ENCODE results near the gene LAMTOR2.
A peak's percentile ranks its signal among the peaks of the same experiment; 100 is the strongest.
"Not testable (repeated sequence)": the region's sequence is repeated elsewhere in the genome, so short reads cannot be mapped to it uniquely, and the experiment has no call there.

LAMTOR2 gene

GRCh38 chr1:156054500-156055280 is at the start of gene LAMTOR2:
LAMTOR2 (plus strand) TSS chr1:156054782; CDS start chr1:156054890, 108 bp downstream.
- DNase-seq: peak; percentile 93

- DNase-seq: no peak
Observed at GRCh38 chr1:156004843-156005584, 49.6 kb upstream of the LAMTOR2 start.

- no peak for DNase-seq
Observed at GRCh38 chr1:156006666-156007376, 47.8 kb upstream of the LAMTOR2 start.

- DNase-seq: no peak
Observed at GRCh38 chr1:156009404-156009803, 45.2 kb upstream of the LAMTOR2 start.

- DNase-seq: no peak
Observed at GRCh38 chr1:156012051-156012817, 42.3 kb upstream of the LAMTOR2 start.

GRCh38 chr1:156014829-156015228 is 39.8 kb upstream of the LAMTOR2 start:
- DNase-seq: no peak

GRCh38 chr1:156019946-156020292 is 34.7 kb upstream of the LAMTOR2 start:
- DNase-seq: no peak

GRCh38 chr1:156020293-156021092 is 34.1 kb upstream of the LAMTOR2 start, which contains the start of gene SSR2:
SSR2 (minus strand) TSS chr1:156020951; CDS start chr1:156020167, 784 bp downstream.
- peak; percentile 61 for DNase-seq

GRCh38 chr1:156021093-156021428 is 33.5 kb upstream of the LAMTOR2 start:
- DNase-seq: no peak

GRCh38 chr1:156021954-156022353 is 32.6 kb upstream of the LAMTOR2 start:
- no peak for DNase-seq

GRCh38 chr1:156024801-156025200 is 29.8 kb upstream of the LAMTOR2 start:
- DNase-seq: no peak

GRCh38 chr1:156025876-156026275 is 28.7 kb upstream of the LAMTOR2 start:
- DNase-seq: no peak

- DNase-seq: no peak
Observed at GRCh38 chr1:156026588-156026987, 28.0 kb upstream of the LAMTOR2 start.

- no peak for DNase-seq
Observed at GRCh38 chr1:156033011-156033410, 21.6 kb upstream of the LAMTOR2 start.

- DNase-seq: not testable (repeated sequence)
Observed at GRCh38 chr1:156034991-156035390, 19.6 kb upstream of the LAMTOR2 start.

GRCh38 chr1:156042828-156043227 is 11.8 kb upstream of the LAMTOR2 start:
- no peak for DNase-seq

GRCh38 chr1:156045076-156045475 is 9.5 kb upstream of the LAMTOR2 start:
- DNase-seq: no peak

- DNase-seq: no peak
Observed at GRCh38 chr1:156048663-156049258, 5.8 kb upstream of the LAMTOR2 start.

GRCh38 chr1:156050376-156050775 is 4.2 kb upstream of the LAMTOR2 start:
- DNase-seq: no peak

GRCh38 chr1:156051011-156051725 is 3.4 kb upstream of the LAMTOR2 start:
- no peak for DNase-seq
